HG02970 (cell line): ENCODE results near the gene PYCARD.

Source experiments
- ATAC-seq: cut with Tn5 transposase; IDR thresholded peaks from one replicate; pipeline ENCODE4 v1.9.1; 2021; ENCODE audit warnings: mild to moderate bottlenecking, moderate library complexity, moderate number of reproducible peaks; ENCODE audit not compliant: unreplicated experiment, low FRiP score

Gene PYCARD

DNA sequence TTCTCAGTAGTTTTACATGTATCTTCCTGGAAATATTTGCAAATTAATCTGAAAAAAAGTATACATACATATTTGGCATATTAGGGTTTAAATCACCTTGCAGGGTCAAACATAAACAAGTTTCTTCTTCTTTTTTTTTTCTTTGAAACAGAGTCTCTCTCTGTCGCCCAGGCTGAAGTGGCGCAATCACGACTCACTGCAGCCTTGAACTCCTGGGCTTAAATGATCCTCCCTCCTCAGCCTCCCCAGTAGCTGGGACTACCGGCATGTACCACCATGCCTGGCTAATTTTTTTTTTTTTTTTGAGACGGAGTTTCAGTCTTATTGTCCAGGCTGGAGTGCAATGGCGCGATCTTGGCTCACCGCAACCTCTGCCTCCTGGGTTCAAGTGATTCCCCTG, 35.2 kb downstream of the PYCARD start:
- ATAC-seq, result no peak

DNA sequence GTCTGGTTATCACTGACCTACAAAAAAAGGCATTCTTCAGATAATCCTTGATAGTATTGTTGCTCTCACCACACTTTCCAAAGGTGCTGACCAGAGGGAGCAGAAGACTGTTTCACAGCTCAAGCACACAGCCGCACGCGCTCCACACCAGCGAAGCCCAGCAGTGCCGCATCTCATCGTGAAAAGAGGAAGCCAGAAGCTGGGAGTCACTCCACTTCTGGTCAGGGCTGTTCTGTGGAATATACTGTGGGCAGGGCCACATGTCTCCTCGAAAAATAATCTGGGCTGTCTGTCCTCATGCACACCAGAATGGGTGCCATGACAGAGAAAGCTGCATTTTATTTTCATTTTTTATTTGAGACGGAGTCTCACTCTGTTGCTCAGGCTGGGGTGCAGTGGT, 45.4 kb downstream of the PYCARD start:
- no peak for ATAC-seq
